ENCODE data around the gene RPL10. TPM values are rescaled to one million over a fixed set of nuclear protein-coding genes. Genes with fewer than 3 reads are reported as not detected.
A peak's percentile ranks its signal among the peaks of the same experiment; 100 is the strongest.

The RPL10 gene
- 1,000 to 10,000 TPM; 6,220 to 8,957 (median 7,673) TPM for total RNA-seq

GRCh38 chrX:154397888-154398667 is at the start of gene RPL10:
Gene RPL10, plus strand, starts transcription at chrX:154398377. Its CDS starts 143 bp downstream, at chrX:154398520.
- no peak for TF ChIP-seq CTCF (IDR thresholded peaks at IDR 0.05)
- ATAC-seq (ENCODE audit: low FRiP score), result peak; percentile 92
- DNase-seq (ENCODE audit: low spot score), result peak; percentile 56

GRCh38 chrX:154348646-154349358 is 49.4 kb upstream of the RPL10 start:
- DNase-seq (ENCODE audit: low spot score) (no peak), ATAC-seq (ENCODE audit: low FRiP score) (no peak)
- TF ChIP-seq CTCF (IDR thresholded peaks at IDR 0.05), result no peak

GRCh38 chrX:154349359-154349935 is 48.7 kb upstream of the RPL10 start:
- no peak for TF ChIP-seq CTCF (IDR thresholded peaks at IDR 0.05)
- no peak for DNase-seq (ENCODE audit: low spot score)
- no peak for ATAC-seq (ENCODE audit: low FRiP score)

GRCh38 chrX:154349979-154350378 is 48.2 kb upstream of the RPL10 start:
- TF ChIP-seq CTCF (IDR thresholded peaks at IDR 0.05), result no peak
- DNase-seq (ENCODE audit: low spot score), result no peak
- no peak for ATAC-seq (ENCODE audit: low FRiP score)

GRCh38 chrX:154350429-154351182 is 47.6 kb upstream of the RPL10 start:
- ATAC-seq (ENCODE audit: low FRiP score) (no peak), DNase-seq (ENCODE audit: low spot score) (no peak)
- no peak for TF ChIP-seq CTCF (IDR thresholded peaks at IDR 0.05)

- DNase-seq (ENCODE audit: low spot score), result no peak
- no peak for TF ChIP-seq CTCF (IDR thresholded peaks at IDR 0.05)
- no peak for ATAC-seq (ENCODE audit: low FRiP score)
Measured at GRCh38 chrX:154351183-154352011, 46.8 kb upstream of the RPL10 start.
